HepG2 (cell line): ENCODE data around the gene TESK1. TPM values are rescaled to one million over a fixed set of nuclear protein-coding genes. Genes with fewer than 3 reads are reported as not detected.
A peak's percentile ranks its signal among the peaks of the same experiment; 100 is the strongest.

Experiments
- ARHGAP35 ChIP-seq: sonication (generic); formaldehyde crosslinking; IDR thresholded peaks from 2 replicates; pipeline ENCODE4 v1.9.0; 2022; ENCODE audit warnings: mild to moderate bottlenecking, inconsistent platforms, moderate library complexity, missing genetic modification reagents, borderline replicate concordance
- GATAD1 ChIP-seq: IDR thresholded peaks from 2 replicates; pipeline ENCODE4 v1.6.1; 2016; ENCODE audit warnings: missing genetic modification reagents, missing compliant biosample characterization
- GPBP1L1 ChIP-seq: sonication (generic); formaldehyde crosslinking; IDR thresholded peaks from 2 replicates; pipeline ENCODE4 v1.5.0; 2020; ENCODE audit warnings: mild to moderate bottlenecking, missing genetic modification reagents
- HIVEP1 ChIP-seq: sonication (generic); formaldehyde crosslinking; IDR thresholded peaks from 2 replicates; pipeline ENCODE4 v1.4.0; 2020; ENCODE audit warnings: mild to moderate bottlenecking, missing genetic modification reagents
- LCORL ChIP-seq, 2 experiments: fragments of 450-650 bp in 1 of 2; sonication (generic) in 1 of 2; formaldehyde crosslinking in 1 of 2; IDR thresholded peaks; 2 replicates each; pipeline versions ENCODE4 v1.5.0 to v1.6.1; 2017 to 2020; ENCODE audit warnings: antibody characterized with exemption in 1 of 2, missing genetic modification reagents in 1 of 2
- MAF1 ChIP-seq: sonication (generic); formaldehyde crosslinking; IDR thresholded peaks from 2 replicates; pipeline ENCODE4 v1.5.0; 2020; ENCODE audit warnings: missing genetic modification reagents, borderline replicate concordance
- MBD4 ChIP-seq: IDR thresholded peaks from 2 replicates; pipeline ENCODE4 v1.6.1; 2012; ENCODE audit warnings: low read length, inconsistent platforms, borderline replicate concordance
- POLR2AphosphoS2 ChIP-seq: IDR thresholded peaks from 2 replicates; pipeline ENCODE4 v1.6.1; 2011; ENCODE audit warnings: low read depth, low read length, improper control_type of control experiment
- PTBP1 ChIP-seq: fragments of 200-400 bp; formaldehyde crosslinking; IDR thresholded peaks from 2 replicates; pipeline ENCODE4 v1.6.1; 2018; ENCODE audit warnings: low read length, low read depth; ENCODE audit not compliant: poor library complexity, severe bottlenecking
- SRSF1 ChIP-seq: fragments of 200-400 bp; formaldehyde crosslinking; optimal IDR thresholded peaks from 2 replicates; pipeline ENCODE3; 2017; ENCODE audit warnings: mild to moderate bottlenecking, low read depth, low read length, moderate library complexity
- TCF12 ChIP-seq, 2 experiments: fragments of 450-650 bp in 1 of 2; sonication (generic) in 1 of 2; formaldehyde crosslinking in 1 of 2; IDR thresholded peaks; 2 replicates each; pipeline versions ENCODE4 v1.6.1 to v1.8.0; 2017 to 2022; ENCODE audit warnings: antibody characterized with exemption in 1 of 2, mild to moderate bottlenecking in 1 of 2, missing genetic modification reagents in 1 of 2, moderate library complexity in 1 of 2
- TRIM24 ChIP-seq: sonication (generic); formaldehyde crosslinking; IDR thresholded peaks from 2 replicates; pipeline ENCODE4 v1.8.0; 2022; ENCODE audit warnings: mild to moderate bottlenecking, missing genetic modification reagents
- ZBTB2 ChIP-seq: sonication (generic); formaldehyde crosslinking; IDR thresholded peaks from 2 replicates; pipeline ENCODE4 v1.8.0; 2022; ENCODE audit warnings: low read depth, missing genetic modification reagents
- ZC3H4 ChIP-seq: sonication (generic); formaldehyde crosslinking; IDR thresholded peaks from 2 replicates; pipeline ENCODE4 v1.4.0; 2020; ENCODE audit warnings: missing genetic modification reagents, borderline replicate concordance
- ZNF138 ChIP-seq: sonication (generic); formaldehyde crosslinking; IDR thresholded peaks from 2 replicates; pipeline ENCODE4 v1.5.0; 2020; ENCODE audit warnings: mild to moderate bottlenecking, low read depth, missing genetic modification reagents
- ZNF275 ChIP-seq: sonication (generic); formaldehyde crosslinking; IDR thresholded peaks from 2 replicates; pipeline ENCODE4 v1.8.0; 2022; ENCODE audit warnings: missing genetic modification reagents, mild to moderate bottlenecking, inconsistent platforms, borderline replicate concordance
- ZNF280B ChIP-seq: sonication (generic); formaldehyde crosslinking; IDR thresholded peaks from 2 replicates; pipeline ENCODE4 v1.5.0; 2020; ENCODE audit warnings: missing genetic modification reagents, mild to moderate bottlenecking, borderline replicate concordance
- ZNF282 ChIP-seq: fragments of 450-650 bp; IDR thresholded peaks from 2 replicates; pipeline ENCODE4 v1.6.1; 2018; ENCODE audit not compliant: partially characterized antibody
- ZNF430 ChIP-seq: sonication (generic); formaldehyde crosslinking; IDR thresholded peaks from 2 replicates; pipeline ENCODE4 v1.9.0; 2021; ENCODE audit warnings: mild to moderate bottlenecking, missing genetic modification reagents
- ZNF619 ChIP-seq: sonication (generic); formaldehyde crosslinking; IDR thresholded peaks from 2 replicates; pipeline ENCODE4 v1.4.0; 2020; ENCODE audit warnings: mild to moderate bottlenecking, missing genetic modification reagents
- ZNF777 ChIP-seq: sonication (generic); formaldehyde crosslinking; IDR thresholded peaks from 2 replicates; pipeline ENCODE4 v1.4.0; 2020; ENCODE audit warnings: missing genetic modification reagents
- ZNF780A ChIP-seq: sonication (generic); formaldehyde crosslinking; IDR thresholded peaks from 2 replicates; pipeline ENCODE4 v1.8.0; 2022; ENCODE audit warnings: mild to moderate bottlenecking, missing genetic modification reagents, moderate library complexity
- ZSCAN20 ChIP-seq: sonication (generic); formaldehyde crosslinking; IDR thresholded peaks from 2 replicates; pipeline ENCODE4 v1.4.0; 2020; ENCODE audit warnings: missing genetic modification reagents, mild to moderate bottlenecking, borderline replicate concordance
- polyA plus RNA-seq, 8 experiments: library from polyadenylated mRNA; depleted of rRNA in 3 of 8; stranded (reverse) in 7 of 8; unstranded in 1 of 8; fragments of >200 nt; fragmentation: Illumina TruSeq in 4 of 8; extraction: Trizol in 4 of 8; gene quantifications; 2 replicates each; pipeline versions ENCODE4 v1.2.1 to v1.2.3, GENCODE V29; 2011 to 2016; ENCODE audit warnings: low read depth in 4 of 8, missing spikeins in 1 of 8, mixed read lengths in 1 of 8; ENCODE audit not compliant: insufficient read depth in 1 of 8
- total RNA-seq, 5 experiments: library from RNA; depleted of rRNA; stranded (reverse); fragments of >200 nt; fragmentation: Illumina TruSeq; extraction: Trizol; gene quantifications; 2 replicates each; pipeline ENCODE4 v1.2.3, GENCODE V29; 2016; ENCODE audit warnings: low read depth in 1 of 5

The TESK1 gene
- total and polyA plus RNA-seq, 2 of the 13 experiments (the other 11 are each of a cell fraction or from before 2014, with no cell fraction given): 7.3 to 13.6 TPM

- no peak for TF ChIP-seq TCF12 (IDR thresholded peaks at IDR 0.05)
- 0 out of 2 replicates have a peak, but pooled peaks have one; percentile 45 for TF ChIP-seq TCF12 (CRISPR knock-in tag; IDR thresholded peaks at IDR 0.05)
- no peak for TF ChIP-seq ZC3H4 (CRISPR knock-in tag)
- TF ChIP-seq MAF1 (CRISPR knock-in tag): peak; percentile 100
- peak; percentile 84 for TF ChIP-seq GATAD1 (CRISPR knock-in tag)
- TF ChIP-seq ZNF430 (CRISPR knock-in tag): peak; percentile 94; the same call in 1 of the 2 replicates
- TF ChIP-seq SRSF1: no peak
- TF ChIP-seq ZBTB2 (CRISPR knock-in tag): peak; percentile 90
- TF ChIP-seq HIVEP1: peak; percentile 93
- TF ChIP-seq LCORL (IDR thresholded peaks at IDR 0.05): no peak
- peak; percentile 91 for TF ChIP-seq LCORL (CRISPR knock-in tag; IDR thresholded peaks at IDR 0.05)
- 0 out of 2 replicates have a peak, but pooled peaks have one; percentile 48 for TF ChIP-seq TRIM24
- peak; percentile 64 for TF ChIP-seq ZNF280B
- TF ChIP-seq GPBP1L1 (CRISPR knock-in tag): no peak
- TF ChIP-seq ARHGAP35 (CRISPR knock-in tag): peak; percentile 96
- TF ChIP-seq MBD4: no peak; the same call in 1 of the 2 replicates
- peak; percentile 90 for TF ChIP-seq ZNF275 (CRISPR knock-in tag)
- TF ChIP-seq PTBP1: no peak
- TF ChIP-seq ZNF780A (CRISPR knock-in tag): peak; percentile 96; the same call in 1 of the 2 replicates
- peak; percentile 93 for TF ChIP-seq ZSCAN20 (CRISPR knock-in tag)
- TF ChIP-seq ZNF138 (CRISPR knock-in tag): peak; percentile 92; the same call in 1 of the 2 replicates
- TF ChIP-seq ZNF777 (CRISPR knock-in tag): peak; percentile 58; the same call in 1 of the 2 replicates
- TF ChIP-seq POLR2AphosphoS2: no peak
- TF ChIP-seq ZNF282: no peak
- TF ChIP-seq ZNF619: peak; percentile 69; the same call in 1 of the 2 replicates
These were observed 52.6 kb downstream of the TESK1 start, which contains the start of gene RMRP (continued) for GRCh38 chr9:35657546-35658136.
